Heart left ventricle (tissue), 13 donors: Measurements from ENCODE around the gene APOBEC3H.

Experiments
- POLR2A ChIP-seq, 2 donors: fragments of 450-650 bp; IDR thresholded peaks; one replicate each; pipeline ENCODE4 v1.6.1; 2017; ENCODE audit warnings: antibody characterized with exemption in 2 of 2, mild to moderate bottlenecking in 2 of 2, moderate library complexity in 2 of 2
- TF ChIP-seq, protein P1 (sequence below), 12 donors: fragments of 200-600 bp; sonication (generic) in 4 of 12; IDR thresholded peaks; one replicate each; pipeline versions ENCODE4 v1.5.0 to v1.8.0; 2018 to 2022; ENCODE audit warnings: antibody characterized with exemption in 12 of 12, mild to moderate bottlenecking in 5 of 12
- donor health status: ischemic (EF 13 %, LVEDD 7.1; RV severe dilation, severe dysfunction).
- donor health status: DM: no; HTN: yes; CAD: no.
- donor health status: DM: no; HTN: no; CAD: no.
- donor health status: ischemic (EF 25% LVEDD 6.9; RV normal size, moderate dysfunction).
- donor health status: ischemic (EF 25% LVEDD 5.7; RV mildly dilated, moderate dysfunction).
- donor health status: ischemic (EF 35%, LVEDD 5.7; RV mildly dilated, moderate dysfunction).
- donor health status: nonischemic (EF 11% LVEDD 7.7; RV severe dilation, severe dysfunction).
- donor health status: DM: yes; HTN: yes; CAD: no.
- donor health status: PGD.
- donor health status: ischemic (EF 29% LVEDD 5.4; RV normal size, mild dysfunction).
- donor health status: nonischemic (EF 23%, LVEDD 6.1; RV moderate dilation, normal function).

DNA sequence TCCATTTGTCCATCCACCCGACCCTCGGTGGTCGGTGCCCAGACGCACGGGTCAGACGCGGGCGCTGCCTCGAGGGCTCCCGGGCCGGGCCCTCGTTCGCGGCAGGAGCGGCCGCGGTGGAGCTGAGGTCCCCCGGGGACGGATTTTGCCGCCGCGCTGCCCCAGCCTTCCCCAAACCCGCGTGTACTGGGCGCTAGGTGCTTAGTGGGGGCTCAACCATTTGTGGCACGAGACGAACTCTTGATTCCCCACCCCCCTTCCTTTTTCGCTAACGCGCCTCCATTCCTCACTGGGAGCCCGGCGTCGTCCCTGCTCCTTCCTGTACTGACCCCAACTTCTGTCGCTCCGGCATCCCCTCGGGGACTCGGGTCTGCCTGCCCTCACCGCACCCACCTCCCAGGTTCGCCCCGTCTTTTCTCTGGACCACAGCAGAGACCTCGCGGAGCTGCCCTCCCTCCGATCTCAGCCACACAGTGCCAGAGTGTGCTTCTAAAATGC, 56.2 kb downstream of the APOBEC3H start:
- no peak for TF ChIP-seq POLR2A (IDR thresholded peaks at IDR 0.05)
- TF ChIP-seq, protein P1, sequence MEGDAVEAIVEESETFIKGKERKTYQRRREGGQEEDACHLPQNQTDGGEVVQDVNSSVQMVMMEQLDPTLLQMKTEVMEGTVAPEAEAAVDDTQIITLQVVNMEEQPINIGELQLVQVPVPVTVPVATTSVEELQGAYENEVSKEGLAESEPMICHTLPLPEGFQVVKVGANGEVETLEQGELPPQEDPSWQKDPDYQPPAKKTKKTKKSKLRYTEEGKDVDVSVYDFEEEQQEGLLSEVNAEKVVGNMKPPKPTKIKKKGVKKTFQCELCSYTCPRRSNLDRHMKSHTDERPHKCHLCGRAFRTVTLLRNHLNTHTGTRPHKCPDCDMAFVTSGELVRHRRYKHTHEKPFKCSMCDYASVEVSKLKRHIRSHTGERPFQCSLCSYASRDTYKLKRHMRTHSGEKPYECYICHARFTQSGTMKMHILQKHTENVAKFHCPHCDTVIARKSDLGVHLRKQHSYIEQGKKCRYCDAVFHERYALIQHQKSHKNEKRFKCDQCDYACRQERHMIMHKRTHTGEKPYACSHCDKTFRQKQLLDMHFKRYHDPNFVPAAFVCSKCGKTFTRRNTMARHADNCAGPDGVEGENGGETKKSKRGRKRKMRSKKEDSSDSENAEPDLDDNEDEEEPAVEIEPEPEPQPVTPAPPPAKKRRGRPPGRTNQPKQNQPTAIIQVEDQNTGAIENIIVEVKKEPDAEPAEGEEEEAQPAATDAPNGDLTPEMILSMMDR (IDR thresholded peaks at IDR 0.05) = no peak
